Breast epithelium (tissue), 4 donors: ENCODE data around the gene MTHFR. TPM values are rescaled to one million over a fixed set of nuclear protein-coding genes. Genes with fewer than 3 reads are reported as not detected.
A peak's percentile ranks its signal among the peaks of the same experiment; 100 is the strongest.
"Not testable (repeated sequence)": the region's sequence is repeated elsewhere in the genome, so short reads cannot be mapped to it uniquely, and the experiment has no call there.

Source experiments
- DNase-seq, 2 donors: peaks; one replicate each; pipeline ENCODE4 v3.0.0-alpha.2; 2019; ENCODE audit warnings: low spot score in 2 of 2
- H3K27ac ChIP-seq, 2 donors: fragments of 200-600 bp; sonication (generic) in 1 of 2; one replicate each; pipeline ENCODE4 v1.5.1; 2016 to 2019; ENCODE audit warnings: mild to moderate bottlenecking in 1 of 2
- H3K27me3 ChIP-seq, 2 donors: fragments of 200-600 bp; sonication (generic) in 1 of 2; one replicate each; pipeline versions ENCODE4 v1.5.1 to v1.6.0; 2017 to 2019; ENCODE audit warnings: control low read depth in 1 of 2, mild to moderate bottlenecking in 1 of 2
- H3K36me3 ChIP-seq: fragments of 200-600 bp; one replicate; pipeline ENCODE4 v1.5.1; 2019
- H3K4me1 ChIP-seq, 2 donors: fragments of 200-600 bp; sonication (generic); one replicate each; pipeline ENCODE4 v1.5.1; 2016 to 2019; ENCODE audit warnings: control low read depth in 1 of 2
- H3K4me3 ChIP-seq, 3 donors: fragments of 200-600 bp; sonication (generic); 1 replicate in 2 of 3; 2 replicates in 1 of 3; pipeline ENCODE4 v1.5.1; 2016 to 2019; ENCODE audit warnings: mild to moderate bottlenecking in 3 of 3, moderate library complexity in 2 of 3
- H3K9me3 ChIP-seq, 2 donors: fragments of 200-600 bp; sonication (generic) in 1 of 2; one replicate each; pipeline ENCODE4 v1.5.1; 2016 to 2019; ENCODE audit warnings: control low read depth in 1 of 2
- POLR2A ChIP-seq: fragments of 450-650 bp; IDR thresholded peaks from one replicate; pipeline ENCODE4 v1.6.1; 2016; ENCODE audit warnings: antibody characterized with exemption, mild to moderate bottlenecking, moderate library complexity
- POLR2AphosphoS5 ChIP-seq, 3 donors: sonication (generic); formaldehyde crosslinking; IDR thresholded peaks; one replicate each; pipeline ENCODE4 v1.6.1; 2017; ENCODE audit warnings: antibody characterized with exemption in 3 of 3
- intact Hi-C: fragments of 100-400 bp; cut with DNase I; formaldehyde crosslinking; loops from one replicate; pipeline ENCODE4 v1.15.1; 2023; ENCODE audit warnings: low total_unique reads
- total RNA-seq, 3 donors: library from RNA; depleted of rRNA; stranded (reverse); fragments of >200 nt; gene quantifications; one replicate each; pipeline ENCODE4 v1.1.0, GENCODE V29; 2016
- TF ChIP-seq, protein P1 (sequence below), 3 donors: fragments of 450-650 bp; IDR thresholded peaks; one replicate each; pipeline ENCODE4 v1.5.1; 2016 to 2017; ENCODE audit warnings: antibody characterized with exemption in 3 of 3, mild to moderate bottlenecking in 3 of 3, moderate library complexity in 3 of 3

The MTHFR gene
- total RNA-seq, 3 donors from 2014 or later = 24.6 to 42.0 (median 30.0) TPM

DNA sequence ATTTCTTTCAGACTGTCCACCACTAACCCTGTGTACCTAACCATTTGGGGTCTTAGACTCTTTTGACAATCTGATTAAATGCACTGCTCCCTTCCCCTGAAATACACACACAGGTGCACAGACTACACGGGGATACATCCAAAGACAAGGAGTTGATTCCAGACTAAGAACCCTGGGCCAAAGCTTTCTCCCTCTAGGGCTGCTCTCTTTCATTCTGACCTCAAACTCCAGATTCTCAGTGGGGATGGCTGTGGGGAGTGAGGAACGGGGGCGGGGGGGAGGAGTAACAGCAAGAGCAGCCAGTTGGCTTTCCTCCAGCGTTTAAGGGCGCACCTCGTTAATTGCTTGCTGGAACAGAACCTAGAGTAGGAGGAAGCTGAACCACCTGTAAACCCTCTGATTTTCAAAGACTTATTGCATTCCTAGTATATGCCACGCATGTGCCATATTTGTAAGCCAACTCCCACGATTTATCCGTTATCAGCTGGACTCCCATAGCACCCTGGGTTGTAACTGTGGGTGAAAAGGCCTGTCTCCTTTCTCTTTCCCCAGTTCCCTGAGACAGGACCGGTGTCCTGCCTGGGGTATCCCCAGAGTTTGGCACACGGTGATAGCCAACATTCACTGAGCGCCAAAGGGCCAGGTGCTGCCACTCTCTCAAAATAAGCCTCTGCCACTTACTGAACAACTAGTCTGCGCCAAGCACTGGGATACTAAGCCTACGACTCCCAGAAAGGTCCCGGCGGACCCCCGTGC lies 920 bp downstream of the MTHFR start:
- no peak for TF ChIP-seq POLR2AphosphoS5 (IDR thresholded peaks at IDR 0.05)
- TF ChIP-seq POLR2A = no peak
- TF ChIP-seq, protein P1, sequence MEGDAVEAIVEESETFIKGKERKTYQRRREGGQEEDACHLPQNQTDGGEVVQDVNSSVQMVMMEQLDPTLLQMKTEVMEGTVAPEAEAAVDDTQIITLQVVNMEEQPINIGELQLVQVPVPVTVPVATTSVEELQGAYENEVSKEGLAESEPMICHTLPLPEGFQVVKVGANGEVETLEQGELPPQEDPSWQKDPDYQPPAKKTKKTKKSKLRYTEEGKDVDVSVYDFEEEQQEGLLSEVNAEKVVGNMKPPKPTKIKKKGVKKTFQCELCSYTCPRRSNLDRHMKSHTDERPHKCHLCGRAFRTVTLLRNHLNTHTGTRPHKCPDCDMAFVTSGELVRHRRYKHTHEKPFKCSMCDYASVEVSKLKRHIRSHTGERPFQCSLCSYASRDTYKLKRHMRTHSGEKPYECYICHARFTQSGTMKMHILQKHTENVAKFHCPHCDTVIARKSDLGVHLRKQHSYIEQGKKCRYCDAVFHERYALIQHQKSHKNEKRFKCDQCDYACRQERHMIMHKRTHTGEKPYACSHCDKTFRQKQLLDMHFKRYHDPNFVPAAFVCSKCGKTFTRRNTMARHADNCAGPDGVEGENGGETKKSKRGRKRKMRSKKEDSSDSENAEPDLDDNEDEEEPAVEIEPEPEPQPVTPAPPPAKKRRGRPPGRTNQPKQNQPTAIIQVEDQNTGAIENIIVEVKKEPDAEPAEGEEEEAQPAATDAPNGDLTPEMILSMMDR (IDR thresholded peaks at IDR 0.05) = peak in 1 of 3 donors; percentile 6
- intact Hi-C loops = no loop called here
- Histone ChIP-seq H3K27me3 (no peaks in the 10 kb centered on the region), H3K4me1 (peaks cover 13% of the 10 kb centered on the region in 2 donors), H3K36me3 (no peaks in the 10 kb centered on the region), H3K27ac (peak overlapping the region; percentile 98 to 100), H3K9me3 (no peaks in the 10 kb centered on the region), H3K4me3 (peak overlapping the region; percentile 83 to 96 (median 84))
- peak in 1 of 2 donors; percentile 59 for DNase-seq

DNA sequence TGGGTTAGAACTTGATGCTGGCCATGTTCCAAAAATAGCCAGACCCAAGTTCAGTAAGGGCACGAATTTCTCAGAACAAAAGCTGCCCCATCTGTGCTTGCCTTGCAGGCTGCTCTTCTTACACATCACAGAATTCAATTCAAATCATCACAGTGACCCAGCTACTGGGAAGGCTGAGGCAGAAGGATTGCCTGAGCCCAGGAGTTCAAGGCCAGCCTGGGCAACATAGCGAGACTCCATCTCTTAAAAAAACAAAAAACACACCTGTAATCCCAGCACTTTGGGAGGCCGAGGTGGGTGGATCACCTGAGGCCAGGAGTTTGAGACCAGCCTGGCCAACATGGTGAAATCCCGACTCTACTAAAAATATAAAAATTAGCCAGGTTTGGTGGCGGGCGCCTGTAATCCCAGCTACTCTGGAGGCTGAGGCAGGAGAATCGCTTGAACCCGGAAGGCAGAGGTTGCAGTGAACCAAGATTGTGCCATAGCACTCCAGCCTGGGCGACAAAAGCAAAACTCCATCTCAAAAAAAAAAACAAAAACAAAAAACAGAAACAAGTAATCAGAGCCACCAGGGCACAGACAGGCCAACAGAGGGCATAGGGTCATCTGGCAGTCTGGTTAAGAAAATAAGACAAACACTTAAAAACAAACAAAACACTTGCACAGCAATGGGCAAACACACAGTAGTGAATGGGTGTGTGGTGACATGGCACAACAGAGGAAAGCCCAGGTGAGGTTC lies 1.7 kb downstream of the MTHFR start:
- H3K36me3 ChIP-seq, H3K27me3 ChIP-seq, intact Hi-C loops, H3K9me3 ChIP-seq: not testable (repeated sequence)
- Histone ChIP-seq H3K4me1 (peaks cover 13% of the 10 kb centered on the region in 2 donors), H3K4me3 (peak overlapping the region; percentile 83 to 96 (median 84)), H3K27ac (peak overlapping the region; percentile 98 to 100)
- peak in 1 of 2 donors; percentile 37 for DNase-seq

GRCh38 chr1:11802973-11803885 lies 2.5 kb downstream of the MTHFR start:
- Histone ChIP-seq H3K27ac (peak overlapping the region; percentile 98 to 100), H3K4me1 (peaks cover 13% of the 10 kb centered on the region in 2 donors), H3K9me3 (no peaks in the 10 kb centered on the region), H3K4me3 (peak overlapping the region; percentile 53 to 96 (median 65)), H3K27me3 (no peaks in the 10 kb centered on the region), H3K36me3 (no peaks in the 10 kb centered on the region)
- TF ChIP-seq POLR2AphosphoS5 (IDR thresholded peaks at IDR 0.05) = peak in 2 of 3 donors; percentile 42 to 54
- TF ChIP-seq, protein P1 (IDR thresholded peaks at IDR 0.05) = no peak
- intact Hi-C loops = no loop called here
- peak; percentile 71 to 83 for DNase-seq

DNA sequence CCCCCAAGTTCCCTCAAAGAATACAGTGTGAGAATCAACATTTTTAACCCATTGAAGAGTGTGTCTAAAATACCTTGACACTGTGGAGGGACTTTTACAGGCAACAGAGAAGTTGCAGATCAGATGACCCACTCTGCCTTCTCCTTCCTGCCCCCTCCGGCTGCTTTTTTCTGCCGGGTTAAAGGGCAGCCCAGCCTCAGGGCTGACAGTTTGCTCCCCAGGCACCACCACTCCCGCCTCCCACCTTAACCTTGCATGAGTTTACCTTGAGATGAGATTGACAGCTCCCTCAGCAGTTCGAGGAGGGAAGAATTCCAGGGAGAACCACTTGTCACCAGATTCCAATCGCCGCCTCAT lies 3.2 kb downstream of the MTHFR start:
- no peak for DNase-seq
- Histone ChIP-seq H3K27me3 (no peaks in the 10 kb centered on the region), H3K4me1 (peaks cover 13% of the 10 kb centered on the region in 2 donors), H3K9me3 (no peaks in the 10 kb centered on the region), H3K27ac (peak overlapping the region; percentile 98 to 100), H3K4me3 (peak overlapping the region; percentile 53 to 96 (median 65)), H3K36me3 (no peaks in the 10 kb centered on the region)
- intact Hi-C loops = no loop called here
- TF ChIP-seq POLR2A (no peak), POLR2AphosphoS5 (IDR thresholded peaks at IDR 0.05) (no peak)
- TF ChIP-seq, protein P1 (IDR thresholded peaks at IDR 0.05) = no peak

- Histone ChIP-seq H3K4me1 (peaks cover 8 to 13% of the 10 kb centered on the region in 2 donors), H3K27ac (peak overlapping the region in 1 of 2 donors; percentile 32), H3K9me3 (no peaks in the 10 kb centered on the region), H3K4me3 (peak overlapping the region in 1 of 3 donors; percentile 96), H3K36me3 (no peaks in the 10 kb centered on the region), H3K27me3 (no peaks in the 10 kb centered on the region)
- intact Hi-C loops = no loop called here
- TF ChIP-seq POLR2AphosphoS5 (IDR thresholded peaks at IDR 0.05) (no peak), POLR2A (no peak)
- TF ChIP-seq, protein P1 (IDR thresholded peaks at IDR 0.05) = no peak
- DNase-seq = no peak
Measured at GRCh38 chr1:11800756-11801433, 4.9 kb downstream of the MTHFR start.
